ENCODE data around the gene STK38L.

GRCh38 chr12:27289414-27289813 lies 45.3 kb downstream of the STK38L start:
- TF ChIP-seq KLF16 (tag by site-specific recombination; IDR thresholded peaks at IDR 0.05) (no peak), ZNF423 (tag by site-specific recombination; IDR thresholded peaks at IDR 0.05) (no peak), CTCF (tag by site-specific recombination; IDR thresholded peaks at IDR 0.05) (no peak), KLF9 (tag by site-specific recombination; IDR thresholded peaks at IDR 0.05; ENCODE audit: low read depth) (no peak), ZNF654 (tag by site-specific recombination; IDR thresholded peaks at IDR 0.05; ENCODE audit: low read depth) (no peak)
